Stomach (tissue), 9 donors: ENCODE data around the gene ACOXL. TPM values are rescaled to one million over a fixed set of nuclear protein-coding genes. Genes with fewer than 3 reads are reported as not detected.

Experiments used
- DNase-seq, 2 donors: peaks; one replicate each; pipeline versions ENCODE4 v3.0.0 to v3.0.0-alpha.2; 2013 to 2019
- H3K27ac ChIP-seq, 5 donors: fragments of 200-600 bp in 4 of 5; sonication (generic) in 4 of 5; one replicate each; pipeline ENCODE4 v1.5.1; 2013 to 2019; ENCODE audit warnings: mild to moderate bottlenecking in 1 of 5, moderate library complexity in 1 of 5
- H3K27me3 ChIP-seq, 3 donors: fragments of 200-600 bp; sonication (generic); one replicate each; pipeline ENCODE4 v1.5.1; 2017 to 2019; ENCODE audit warnings: mixed run types in 1 of 3
- H3K36me3 ChIP-seq, 4 donors: fragments of 200-600 bp; sonication (generic); 1 replicate in 3 of 4; 2 replicates in 1 of 4; pipeline ENCODE4 v1.5.1; 2016 to 2019
- H3K4me1 ChIP-seq, 4 donors: fragments of 200-600 bp; sonication (generic); one replicate each; pipeline ENCODE4 v1.5.1; 2016 to 2019
- H3K4me3 ChIP-seq, 4 donors: fragments of 200-600 bp; sonication (generic) in 3 of 4; one replicate each; pipeline ENCODE4 v1.5.1; 2016 to 2019; ENCODE audit warnings: mild to moderate bottlenecking in 1 of 4
- H3K9me3 ChIP-seq, 4 donors: fragments of 200-600 bp; sonication (generic); one replicate each; pipeline ENCODE4 v1.5.1; 2016 to 2019
- EP300 ChIP-seq: sonication (generic); formaldehyde crosslinking; IDR thresholded peaks from one replicate; pipeline ENCODE4 v1.6.1; 2017; ENCODE audit warnings: antibody characterized with exemption
- POLR2A ChIP-seq, 4 donors: fragments of 450-650 bp; IDR thresholded peaks; one replicate each; pipeline ENCODE4 v1.6.1; 2016; ENCODE audit warnings: antibody characterized with exemption in 4 of 4, control low read depth in 2 of 4, mild to moderate bottlenecking in 1 of 4, moderate library complexity in 1 of 4
- POLR2AphosphoS5 ChIP-seq, 3 donors: sonication (generic); formaldehyde crosslinking; IDR thresholded peaks; one replicate each; pipeline ENCODE4 v1.6.1; 2016; ENCODE audit warnings: antibody characterized with exemption in 3 of 3
- WGBS, 5 donors: extraction: QIAGEN DNeasy Blood & Tissue Kit in 3 of 5; methylation state at CpG; one replicate each; pipeline versions ENCODE4 v1.1.5 to v1.1.7; 2013 to 2018; 5-methylcytosine and 5-hydroxymethylcytosine counted together
- intact Hi-C: fragments of 100-400 bp; cut with DNase I; formaldehyde crosslinking; loops from one replicate; pipeline ENCODE4 v1.15.1; 2023; ENCODE audit warnings: low total_unique reads
- polyA plus RNA-seq, 3 donors: library from polyadenylated mRNA; stranded (reverse); fragments of 200-250 nt; gene quantifications; one replicate each; pipeline ENCODE4 v1.2.3, GENCODE V29; 2013
- total RNA-seq, 5 donors: library from RNA; depleted of rRNA; stranded (reverse); fragments of >200 nt; gene quantifications; one replicate each; pipeline versions ENCODE4 v1.1.0 to v1.2.3, GENCODE V29; 2014 to 2016
- TF ChIP-seq, protein P1 (sequence below), 7 experiments: fragments of 450-650 bp in 4 of 7; fragments of 200-600 bp in 3 of 7; sonication (generic) in 3 of 7; IDR thresholded peaks; one replicate each; pipeline ENCODE4 v1.5.1; 2016 to 2019; ENCODE audit warnings: antibody characterized with exemption in 7 of 7, control low read depth in 2 of 7, mild to moderate bottlenecking in 1 of 7
- donor health status: healthy with polysubstance abuse.
- donor health status: Bipolar disorder and iron deficiency.
- donor health status: healthy.

ACOXL gene
- total and polyA plus RNA-seq, 8 donors, result 0.10 to 1.3 (median 0.45) TPM; not detected in 3

DNA sequence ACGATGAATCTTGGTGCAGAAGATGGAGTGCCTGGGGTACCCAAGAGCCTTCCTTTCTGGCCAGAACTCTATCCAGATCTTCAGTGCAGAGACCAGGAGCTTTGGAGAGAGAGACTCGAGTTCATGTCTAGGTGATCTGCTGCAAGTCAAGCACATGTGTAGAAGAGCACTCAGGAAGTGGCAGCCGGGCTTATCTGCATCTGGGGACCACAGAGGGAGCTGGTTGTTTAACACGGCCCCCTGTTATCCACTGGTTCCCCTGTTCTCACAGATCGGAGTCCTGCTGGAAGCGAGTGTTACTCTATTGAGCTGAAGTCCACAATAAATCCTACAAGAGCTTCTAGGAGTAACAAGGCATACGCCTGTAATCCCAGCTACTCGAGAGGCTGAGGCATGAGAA lies 128.3 kb downstream of the ACOXL start:
- WGBS, 5 donors, result 73 to 79% (median 75%) methylated on average over 8 of the region's 8 CpGs
- intact Hi-C loops, result no loop called here
- no peaks in the 10 kb centered on the region for H3K36me3 ChIP-seq
- peaks cover 0 to 44% (median 0%) of the 10 kb centered on the region in 3 donors for H3K27me3 ChIP-seq
- DNase-seq, result no peak
- no peaks in the 10 kb centered on the region for H3K4me1 ChIP-seq
- no peaks in the 10 kb centered on the region for H3K9me3 ChIP-seq
- H3K4me3 ChIP-seq, result no peak overlapping the region
- H3K27ac ChIP-seq, result no peak overlapping the region
- TF ChIP-seq POLR2AphosphoS5 (IDR thresholded peaks at IDR 0.05), result no peak
- no peak for TF ChIP-seq EP300
- no peak for TF ChIP-seq POLR2A (IDR thresholded peaks at IDR 0.05)
- TF ChIP-seq, protein P1, sequence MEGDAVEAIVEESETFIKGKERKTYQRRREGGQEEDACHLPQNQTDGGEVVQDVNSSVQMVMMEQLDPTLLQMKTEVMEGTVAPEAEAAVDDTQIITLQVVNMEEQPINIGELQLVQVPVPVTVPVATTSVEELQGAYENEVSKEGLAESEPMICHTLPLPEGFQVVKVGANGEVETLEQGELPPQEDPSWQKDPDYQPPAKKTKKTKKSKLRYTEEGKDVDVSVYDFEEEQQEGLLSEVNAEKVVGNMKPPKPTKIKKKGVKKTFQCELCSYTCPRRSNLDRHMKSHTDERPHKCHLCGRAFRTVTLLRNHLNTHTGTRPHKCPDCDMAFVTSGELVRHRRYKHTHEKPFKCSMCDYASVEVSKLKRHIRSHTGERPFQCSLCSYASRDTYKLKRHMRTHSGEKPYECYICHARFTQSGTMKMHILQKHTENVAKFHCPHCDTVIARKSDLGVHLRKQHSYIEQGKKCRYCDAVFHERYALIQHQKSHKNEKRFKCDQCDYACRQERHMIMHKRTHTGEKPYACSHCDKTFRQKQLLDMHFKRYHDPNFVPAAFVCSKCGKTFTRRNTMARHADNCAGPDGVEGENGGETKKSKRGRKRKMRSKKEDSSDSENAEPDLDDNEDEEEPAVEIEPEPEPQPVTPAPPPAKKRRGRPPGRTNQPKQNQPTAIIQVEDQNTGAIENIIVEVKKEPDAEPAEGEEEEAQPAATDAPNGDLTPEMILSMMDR (IDR thresholded peaks at IDR 0.05), result no peak

DNA sequence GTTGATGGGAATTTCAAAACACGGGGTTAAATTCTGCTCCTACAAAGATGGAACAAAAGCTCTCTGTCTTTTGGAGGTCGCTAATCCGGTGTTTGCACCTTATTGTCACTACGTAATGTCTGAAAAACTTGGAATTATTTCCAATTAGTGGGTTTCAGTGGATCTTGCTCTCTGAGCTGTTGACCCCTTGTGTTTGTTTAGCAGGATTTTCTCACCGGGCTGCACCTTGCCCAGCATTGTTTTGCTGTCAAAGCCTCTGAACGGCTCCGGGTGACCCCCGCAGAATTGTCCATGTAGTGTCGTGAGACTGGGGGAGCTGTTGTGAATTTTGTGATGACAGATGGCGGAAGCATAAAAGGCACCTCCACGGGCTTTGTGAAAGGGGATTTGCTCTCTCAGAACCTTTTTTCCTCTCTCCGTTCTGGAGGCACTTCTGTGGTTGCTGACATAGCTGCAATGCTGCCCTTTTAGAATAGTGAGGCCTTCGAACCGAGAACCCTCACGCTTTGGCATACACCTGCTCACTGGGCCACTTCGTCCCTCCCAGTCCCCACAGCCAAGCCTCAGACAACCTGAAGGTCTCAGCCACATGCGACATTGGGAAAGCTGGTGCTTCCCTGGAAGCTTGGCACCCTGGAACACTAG lies 129.4 kb downstream of the ACOXL start:
- WGBS, 5 donors, result 54 to 68% (median 61%) methylated on average over 17 of the region's 17 CpGs
- Histone ChIP-seq H3K4me1 (no peaks in the 10 kb centered on the region), H3K27me3 (peaks cover 0 to 49% (median 0%) of the 10 kb centered on the region in 3 donors), H3K9me3 (no peaks in the 10 kb centered on the region), H3K4me3 (no peak overlapping the region), H3K27ac (no peak overlapping the region), H3K36me3 (no peaks in the 10 kb centered on the region)
- TF ChIP-seq, protein P1 (IDR thresholded peaks at IDR 0.05), result no peak
- TF ChIP-seq POLR2A (IDR thresholded peaks at IDR 0.05) (no peak), EP300 (no peak), POLR2AphosphoS5 (IDR thresholded peaks at IDR 0.05) (no peak)
- intact Hi-C loops, result no loop called here
- DNase-seq, result no peak

DNA sequence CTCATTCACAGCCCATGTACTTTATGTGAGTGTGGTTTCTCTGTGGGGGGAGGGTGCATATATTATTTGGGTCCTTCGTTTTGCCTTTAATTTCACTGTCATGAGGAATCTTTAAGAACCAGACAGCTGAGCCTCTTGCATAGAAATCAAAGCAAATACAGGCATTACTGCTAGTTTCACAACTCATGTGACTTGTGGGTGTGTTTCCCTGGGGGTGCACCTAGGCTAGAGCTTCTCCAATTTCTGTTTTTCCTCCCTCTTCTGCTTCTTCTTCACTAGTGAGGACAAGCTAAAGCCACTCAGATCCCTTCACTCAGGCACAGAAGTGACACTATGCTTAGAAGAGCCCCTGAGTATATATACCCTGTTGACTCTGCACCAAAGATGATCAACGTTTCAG lies 131.4 kb downstream of the ACOXL start:
- H3K27ac ChIP-seq, result no peak overlapping the region
- no peaks in the 10 kb centered on the region for H3K9me3 ChIP-seq
- no peak for TF ChIP-seq EP300
- TF ChIP-seq, protein P1 (IDR thresholded peaks at IDR 0.05), result no peak
- DNase-seq, result no peak
- no peaks in the 10 kb centered on the region for H3K4me1 ChIP-seq
- WGBS, 5 donors, result 78 to 92% (median 90%) methylated on average over 2 of the region's 2 CpGs
- H3K4me3 ChIP-seq, result no peak overlapping the region
- intact Hi-C loops, result no loop called here
- peaks cover 0 to 49% (median 0%) of the 10 kb centered on the region in 3 donors for H3K27me3 ChIP-seq
- H3K36me3 ChIP-seq, result no peaks in the 10 kb centered on the region

DNA sequence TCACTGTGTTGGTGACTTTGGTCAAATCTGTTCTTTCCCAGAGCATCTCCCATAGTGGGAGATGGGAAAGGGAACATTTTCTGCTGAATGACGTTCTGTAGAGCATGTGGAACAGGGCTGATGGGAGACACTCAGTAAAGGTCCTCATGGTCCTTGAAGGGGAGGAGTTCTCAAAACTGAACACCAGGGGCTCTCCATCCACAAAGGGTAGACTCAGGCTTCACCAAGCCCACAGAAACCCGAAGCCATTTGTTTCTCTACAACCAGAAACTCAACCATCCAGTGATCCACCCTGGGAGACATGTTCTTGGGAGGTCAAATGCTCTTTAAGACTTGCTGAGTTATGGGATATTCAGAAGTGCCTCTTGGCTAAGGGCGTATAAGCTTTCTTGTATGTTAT lies 131.8 kb downstream of the ACOXL start:
- DNase-seq, result no peak
- TF ChIP-seq POLR2AphosphoS5 (IDR thresholded peaks at IDR 0.05), result no peak
- TF ChIP-seq, protein P1 (IDR thresholded peaks at IDR 0.05), result no peak
- peaks cover 0 to 47% (median 0%) of the 10 kb centered on the region in 3 donors for H3K27me3 ChIP-seq
- no peaks in the 10 kb centered on the region for H3K4me1 ChIP-seq
- no peaks in the 10 kb centered on the region for H3K36me3 ChIP-seq
- no peak overlapping the region for H3K27ac ChIP-seq
- no peak overlapping the region for H3K4me3 ChIP-seq
- 81 to 92% (median 90%) methylated on average over 3 of the region's 3 CpGs for WGBS, 5 donors
- no peaks in the 10 kb centered on the region for H3K9me3 ChIP-seq
- intact Hi-C loops, result no loop called here
